PFSK-1 (cell line): ENCODE results near the gene RGS17.

ENCODE experiments used
- FOXP2 ChIP-seq: optimal IDR thresholded peaks from 2 replicates; pipeline ENCODE3; 2011; ENCODE audit warnings: borderline replicate concordance, control low read depth, inconsistent platforms; ENCODE audit not compliant: insufficient read depth; ENCODE audit errors: extremely low read length, extremely low read depth
- POLR2AphosphoS5 ChIP-seq: IDR thresholded peaks from 2 replicates; pipeline ENCODE4 v1.6.1; 2012; ENCODE audit warnings: low read depth, mild to moderate bottlenecking, control low read depth, low read length, moderate library complexity
- REST ChIP-seq, 2 experiments: IDR thresholded peaks; 2 replicates each; pipeline versions ENCODE4 v1.6.1 to v1.8.0; 2011 to 2012; ENCODE audit warnings: low read depth in 2 of 2, low read length in 2 of 2, control low read depth in 1 of 2, inconsistent platforms in 1 of 2, mild to moderate bottlenecking in 1 of 2, moderate library complexity in 1 of 2; ENCODE audit not compliant: insufficient read depth in 1 of 2
- SIN3A ChIP-seq: IDR thresholded peaks from 2 replicates; pipeline ENCODE4 v1.6.1; 2012; ENCODE audit warnings: mild to moderate bottlenecking, low read length, moderate library complexity, borderline replicate concordance; ENCODE audit not compliant: insufficient read depth
- TAF1 ChIP-seq: IDR thresholded peaks from 2 replicates; pipeline ENCODE4 v1.6.1; 2012; ENCODE audit warnings: low read length, control low read depth, borderline replicate concordance; ENCODE audit not compliant: insufficient read depth

RGS17 gene

GRCh38 chr6:152975204-152975915 is 155.7 kb downstream of the RGS17 start:
- no peak for TF ChIP-seq FOXP2

GRCh38 chr6:152973916-152974315 is 157.2 kb downstream of the RGS17 start:
- TF ChIP-seq POLR2AphosphoS5, result no peak
- TF ChIP-seq REST (IDR thresholded peaks at IDR 0.05; ENCODE audit: insufficient read depth in 1 of 2, low read depth in 2 of 2, low read length in 2 of 2), result no peak
- no peak for TF ChIP-seq TAF1
- TF ChIP-seq SIN3A, result no peak
- no peak for TF ChIP-seq FOXP2

GRCh38 chr6:152969688-152970418 is 161.2 kb downstream of the RGS17 start:
- no peak for TF ChIP-seq TAF1
- peak; percentile 41 for TF ChIP-seq POLR2AphosphoS5

GRCh38 chr6:152959333-152959732 is 171.7 kb downstream of the RGS17 start:
- no peak for TF ChIP-seq TAF1
- no peak for TF ChIP-seq FOXP2
- TF ChIP-seq POLR2AphosphoS5, result no peak
- no peak for TF ChIP-seq SIN3A
- no peak for TF ChIP-seq REST (IDR thresholded peaks at IDR 0.05; ENCODE audit: insufficient read depth in 1 of 2, low read depth in 2 of 2, low read length in 2 of 2)

- TF ChIP-seq REST (IDR thresholded peaks at IDR 0.05; ENCODE audit: insufficient read depth in 1 of 2, low read depth in 2 of 2, low read length in 2 of 2) (no peak), FOXP2 (no peak)
Observed at GRCh38 chr6:152957796-152958195, 173.3 kb downstream of the RGS17 start.
